ENCODE data around the gene NAALADL2. TPM values are rescaled to one million over a fixed set of nuclear protein-coding genes. Genes with fewer than 3 reads are reported as not detected.

The NAALADL2 gene
- total RNA-seq, 2 experiments from 2014 or later: 0.30 to 1.2 TPM

- peaks cover 2% of the 10 kb centered on the region for H3K9me3 Mint-ChIP-seq
- H3K36me3 Mint-ChIP-seq (ENCODE audit: low read depth): no peaks in the 10 kb centered on the region
- Histone ChIP-seq H3K4me3 (ENCODE audit: low read length) (no peak overlapping the region), H3K27me3 (ENCODE audit: control insufficient read depth in 1 of 2, insufficient read depth in 2 of 2, low read length in 2 of 2) (no peaks in the 10 kb centered on the region), H3K9me3 (ENCODE audit: control insufficient read depth in 1 of 2, insufficient read depth in 1 of 2, low read length in 2 of 2) (peaks cover 0 to 4% of the 10 kb centered on the region in 2 experiments), H3K4me1 (ENCODE audit: insufficient read depth, low read length) (no peaks in the 10 kb centered on the region), H3K36me3 (ENCODE audit: insufficient read depth, low read length) (no peaks in the 10 kb centered on the region), H3K27ac (ENCODE audit: low read depth in 1 of 2, low read length in 2 of 2) (no peak overlapping the region)
- intact Hi-C loops (cut with DNase I, micrococcal nuclease): no loop called here
- ATAC-seq (ENCODE audit: poor library complexity) (no peak), DNase-seq (no peak)
- no peaks in the 10 kb centered on the region for H3K27me3 Mint-ChIP-seq
- H3K27ac Mint-ChIP-seq: no peak overlapping the region
- ChIA-PET CTCF (no interaction called here), POLR2A (no interaction called here)
- H3K4me3 Mint-ChIP-seq: no peak overlapping the region
- no peak for TF ChIP-seq CTCF (IDR thresholded peaks at IDR 0.05)
- H3K4me1 Mint-ChIP-seq (ENCODE audit: low read depth): no peaks in the 10 kb centered on the region
Observed at GRCh38 chr3:175224051-175224450, 364.9 kb downstream of the NAALADL2 start.

GRCh38 chr3:175226444-175226843 is 367.3 kb downstream of the NAALADL2 start:
- TF ChIP-seq CTCF (IDR thresholded peaks at IDR 0.05): no peak
- ATAC-seq (ENCODE audit: poor library complexity) (no peak), DNase-seq (no peak)
- Histone ChIP-seq H3K4me3 (ENCODE audit: low read length) (no peak overlapping the region), H3K36me3 (ENCODE audit: insufficient read depth, low read length) (no peaks in the 10 kb centered on the region), H3K27ac (ENCODE audit: low read depth in 1 of 2, low read length in 2 of 2) (no peak overlapping the region), H3K9me3 (ENCODE audit: control insufficient read depth in 1 of 2, insufficient read depth in 1 of 2, low read length in 2 of 2) (peaks cover 0 to 4% of the 10 kb centered on the region in 2 experiments), H3K4me1 (ENCODE audit: insufficient read depth, low read length) (no peaks in the 10 kb centered on the region), H3K27me3 (ENCODE audit: control insufficient read depth in 1 of 2, insufficient read depth in 2 of 2, low read length in 2 of 2) (no peaks in the 10 kb centered on the region)
- Mint-ChIP-seq H3K9me3 (peaks cover 2% of the 10 kb centered on the region), H3K36me3 (ENCODE audit: low read depth) (no peaks in the 10 kb centered on the region), H3K27ac (no peak overlapping the region), H3K4me1 (ENCODE audit: low read depth) (no peaks in the 10 kb centered on the region), H3K4me3 (no peak overlapping the region), H3K27me3 (no peaks in the 10 kb centered on the region)
- ChIA-PET POLR2A (no interaction called here), CTCF (no interaction called here)
- intact Hi-C loops (cut with DNase I, micrococcal nuclease): no loop called here

- intact Hi-C loops (cut with DNase I, micrococcal nuclease): no loop called here
- no peak for ATAC-seq (ENCODE audit: poor library complexity)
- H3K27me3 ChIP-seq (ENCODE audit: control insufficient read depth in 1 of 2, insufficient read depth in 2 of 2, low read length in 2 of 2): no peaks in the 10 kb centered on the region
- H3K9me3 Mint-ChIP-seq: peaks cover 2% of the 10 kb centered on the region
- H3K36me3 Mint-ChIP-seq (ENCODE audit: low read depth): no peaks in the 10 kb centered on the region
- CTCF ChIA-PET: no interaction called here
- no peak overlapping the region for H3K4me3 Mint-ChIP-seq
- DNase-seq: no peak
- no peaks in the 10 kb centered on the region for H3K9me3 ChIP-seq (ENCODE audit: control insufficient read depth in 1 of 2, insufficient read depth in 1 of 2, low read length in 2 of 2)
- H3K27me3 Mint-ChIP-seq: no peaks in the 10 kb centered on the region
- POLR2A ChIA-PET: no interaction called here
- no peak overlapping the region for H3K27ac ChIP-seq (ENCODE audit: low read depth in 1 of 2, low read length in 2 of 2)
- no peaks in the 10 kb centered on the region for H3K4me1 ChIP-seq (ENCODE audit: insufficient read depth, low read length)
- H3K4me3 ChIP-seq (ENCODE audit: low read length): no peak overlapping the region
- no peaks in the 10 kb centered on the region for H3K36me3 ChIP-seq (ENCODE audit: insufficient read depth, low read length)
- TF ChIP-seq CTCF (IDR thresholded peaks at IDR 0.05): no peak
- H3K4me1 Mint-ChIP-seq (ENCODE audit: low read depth): no peaks in the 10 kb centered on the region
- no peak overlapping the region for H3K27ac Mint-ChIP-seq
Observed at GRCh38 chr3:175227126-175227525, 368.0 kb downstream of the NAALADL2 start.

Data from CD4-positive, alpha-beta T cell (primary cell).